Gastroesophageal sphincter (tissue), 4 donors: ENCODE measurements around the gene CDC42BPB. TPM values are rescaled to one million over a fixed set of nuclear protein-coding genes. Genes with fewer than 3 reads are reported as not detected.
"Not testable (repeated sequence)": the region's sequence is repeated elsewhere in the genome, so short reads cannot be mapped to it uniquely, and the experiment has no call there.

ENCODE experiments used
- ATAC-seq: fragments of 150-250 bp; one replicate; pipeline ENCODE4 v1.9.1; 2016; ENCODE audit warnings: mild to moderate bottlenecking, moderate library complexity
- H3K27ac ChIP-seq, 4 donors: fragments of 200-600 bp; sonication (generic) in 3 of 4; 1 replicate in 3 of 4; 2 replicates in 1 of 4; pipeline ENCODE4 v1.5.1; 2016 to 2019
- H3K27me3 ChIP-seq: fragments of 200-600 bp; sonication (generic); one replicate; pipeline ENCODE4 v1.5.1; 2019
- H3K36me3 ChIP-seq, 2 donors: fragments of 200-600 bp; sonication (generic); one replicate each; pipeline ENCODE4 v1.5.1; 2019; ENCODE audit warnings: control low read depth in 1 of 2
- H3K4me1 ChIP-seq, 3 donors: fragments of 200-600 bp; sonication (generic); 1 replicate in 2 of 3; 2 replicates in 1 of 3; pipeline ENCODE4 v1.5.1; 2016 to 2019; ENCODE audit warnings: control low read depth in 2 of 3
- H3K4me3 ChIP-seq, 2 donors: fragments of 200-600 bp; sonication (generic); one replicate each; pipeline ENCODE4 v1.5.1; 2019; ENCODE audit warnings: mild to moderate bottlenecking in 1 of 2, moderate library complexity in 1 of 2
- H3K9me3 ChIP-seq, 3 donors: fragments of 200-600 bp; sonication (generic); one replicate each; pipeline ENCODE4 v1.5.1; 2017 to 2019; ENCODE audit warnings: control low read depth in 2 of 3
- EP300 ChIP-seq: sonication (generic); formaldehyde crosslinking; IDR thresholded peaks from one replicate; pipeline ENCODE4 v1.6.1; 2017; ENCODE audit warnings: antibody characterized with exemption, mild to moderate bottlenecking
- POLR2A ChIP-seq, 2 donors: fragments of 450-650 bp; IDR thresholded peaks; one replicate each; pipeline ENCODE4 v1.6.1; 2017; ENCODE audit warnings: antibody characterized with exemption in 2 of 2, mild to moderate bottlenecking in 2 of 2, moderate library complexity in 1 of 2
- POLR2AphosphoS5 ChIP-seq: sonication (generic); formaldehyde crosslinking; IDR thresholded peaks from one replicate; pipeline ENCODE4 v1.6.1; 2017; ENCODE audit warnings: antibody characterized with exemption
- WGBS, 2 donors: methylation state at CpG; one replicate each; pipeline ENCODE4 v1.1.5; 2018; ENCODE audit warnings: low coverage in 1 of 2; 5-methylcytosine and 5-hydroxymethylcytosine counted together
- total RNA-seq, 4 donors: library from RNA; depleted of rRNA; stranded (reverse); fragments of >200 nt; gene quantifications; one replicate each; pipeline ENCODE4 v1.1.0, GENCODE V29; 2016
- TF ChIP-seq, protein P1 (sequence below), 4 experiments: fragments of 200-600 bp in 2 of 4; fragments of 450-650 bp in 2 of 4; sonication (generic) in 1 of 4; IDR thresholded peaks; one replicate each; pipeline ENCODE4 v1.5.1; 2017 to 2019; ENCODE audit warnings: antibody characterized with exemption in 4 of 4, mild to moderate bottlenecking in 2 of 4, moderate library complexity in 2 of 4

Gene CDC42BPB
- total RNA-seq, 4 donors from 2014 or later = 86.7 to 151 (median 97.3) TPM

DNA sequence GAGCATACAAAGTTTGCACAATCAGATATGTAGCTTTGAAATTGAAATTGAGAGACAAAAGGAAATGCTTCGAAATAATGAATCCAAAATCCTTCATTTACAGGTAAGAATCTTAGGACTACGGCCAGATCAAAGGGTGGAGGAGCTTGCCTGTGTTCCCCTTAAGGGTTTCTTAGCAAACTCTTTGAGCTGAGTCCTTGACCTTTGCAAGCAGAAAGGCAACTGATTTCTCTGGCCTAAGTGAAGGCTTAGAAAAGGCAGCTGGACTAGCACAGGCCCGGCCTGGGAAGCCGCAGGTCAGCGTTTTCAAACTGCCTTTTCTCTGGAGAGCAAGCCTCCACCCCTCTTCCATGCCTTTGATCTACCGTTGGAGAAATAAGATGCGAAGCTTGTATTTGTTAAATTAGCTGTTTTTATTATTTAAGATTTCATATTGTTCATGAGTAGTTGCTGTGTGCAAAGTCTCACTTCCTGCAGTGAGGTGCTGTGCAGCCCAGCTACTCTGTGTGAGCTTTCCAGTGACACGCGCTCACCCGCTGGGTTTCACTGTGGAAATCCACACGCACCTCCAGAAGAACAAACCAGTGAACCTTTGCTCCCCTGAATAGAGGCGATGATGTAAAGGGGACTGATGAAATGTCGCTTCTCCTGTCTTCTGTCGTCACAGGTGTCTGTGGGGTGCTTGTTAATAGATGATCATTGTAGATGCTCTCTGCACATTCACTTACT, 159.9 kb downstream of the CDC42BPB start:
- no peaks in the 10 kb centered on the region for H3K9me3 ChIP-seq
- TF ChIP-seq POLR2AphosphoS5 (no peak), EP300 (no peak), POLR2A (IDR thresholded peaks at IDR 0.05) (no peak)
- TF ChIP-seq, protein P1, sequence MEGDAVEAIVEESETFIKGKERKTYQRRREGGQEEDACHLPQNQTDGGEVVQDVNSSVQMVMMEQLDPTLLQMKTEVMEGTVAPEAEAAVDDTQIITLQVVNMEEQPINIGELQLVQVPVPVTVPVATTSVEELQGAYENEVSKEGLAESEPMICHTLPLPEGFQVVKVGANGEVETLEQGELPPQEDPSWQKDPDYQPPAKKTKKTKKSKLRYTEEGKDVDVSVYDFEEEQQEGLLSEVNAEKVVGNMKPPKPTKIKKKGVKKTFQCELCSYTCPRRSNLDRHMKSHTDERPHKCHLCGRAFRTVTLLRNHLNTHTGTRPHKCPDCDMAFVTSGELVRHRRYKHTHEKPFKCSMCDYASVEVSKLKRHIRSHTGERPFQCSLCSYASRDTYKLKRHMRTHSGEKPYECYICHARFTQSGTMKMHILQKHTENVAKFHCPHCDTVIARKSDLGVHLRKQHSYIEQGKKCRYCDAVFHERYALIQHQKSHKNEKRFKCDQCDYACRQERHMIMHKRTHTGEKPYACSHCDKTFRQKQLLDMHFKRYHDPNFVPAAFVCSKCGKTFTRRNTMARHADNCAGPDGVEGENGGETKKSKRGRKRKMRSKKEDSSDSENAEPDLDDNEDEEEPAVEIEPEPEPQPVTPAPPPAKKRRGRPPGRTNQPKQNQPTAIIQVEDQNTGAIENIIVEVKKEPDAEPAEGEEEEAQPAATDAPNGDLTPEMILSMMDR (IDR thresholded peaks at IDR 0.05) = no peak
- 87 to 95% methylated on average over 4 to 6 of the region's 14 CpGs for WGBS, 2 donors

DNA sequence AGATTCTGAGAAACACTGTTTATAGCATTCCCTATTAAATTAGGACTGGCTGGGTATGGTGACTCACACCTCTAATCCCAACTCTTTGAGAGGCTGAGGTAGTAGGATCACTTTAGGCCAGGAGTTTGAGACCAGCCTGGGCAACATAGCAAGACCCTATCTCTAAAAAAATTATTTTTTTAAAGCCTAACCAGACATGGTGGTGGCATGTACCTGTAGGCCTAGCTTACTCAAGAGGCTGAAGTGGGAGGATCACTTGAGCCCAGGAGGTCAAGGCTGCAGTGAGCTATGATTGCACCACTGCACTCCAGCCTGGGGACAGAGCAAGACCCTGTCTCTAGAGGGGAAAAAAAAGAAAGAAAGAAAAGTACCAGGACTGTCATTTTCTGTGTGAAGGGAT, 160.6 kb downstream of the CDC42BPB start:
- H3K27me3 ChIP-seq, H3K4me3 ChIP-seq, ATAC-seq, H3K27ac ChIP-seq, H3K9me3 ChIP-seq: not testable (repeated sequence)
- Histone ChIP-seq H3K4me1 (peaks cover 0 to 16% (median 14%) of the 10 kb centered on the region in 3 donors), H3K36me3 (peaks cover 0 to 41% of the 10 kb centered on the region in 2 donors)

More for the DNA sequence above, 159.9 kb downstream of the CDC42BPB start:
- Histone ChIP-seq H3K36me3 (peaks cover 0 to 46% of the 10 kb centered on the region in 2 donors), H3K27me3 (no peaks in the 10 kb centered on the region), H3K4me1 (peaks cover 0 to 16% (median 14%) of the 10 kb centered on the region in 3 donors), H3K4me3 (no peak overlapping the region), H3K27ac (no peak overlapping the region)
- ATAC-seq = no peak

DNA sequence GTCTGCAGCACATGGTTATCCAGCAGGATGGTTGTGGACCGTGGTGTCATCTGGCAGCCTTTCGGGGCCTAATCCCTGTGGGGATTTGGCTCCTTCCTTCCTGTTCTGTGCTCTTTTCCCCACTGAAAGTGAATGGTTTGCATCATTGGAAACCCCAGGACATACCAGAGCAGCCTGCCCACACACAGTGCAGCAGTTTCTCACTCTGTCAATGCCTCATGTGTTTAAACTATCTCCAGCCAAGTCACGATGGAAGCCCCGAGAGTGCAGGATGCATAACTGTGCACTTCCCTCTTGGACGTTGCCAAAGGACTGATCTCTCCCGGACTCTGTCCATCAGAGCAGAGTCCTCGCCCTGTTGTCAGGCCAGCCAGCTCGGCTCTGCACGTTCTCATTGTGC, 163.9 kb downstream of the CDC42BPB start:
- Histone ChIP-seq H3K27ac (peak overlapping the region; percentile 17 to 63 (median 42)), H3K27me3 (no peaks in the 10 kb centered on the region), H3K4me3 (no peak overlapping the region), H3K36me3 (peaks cover 0 to 33% of the 10 kb centered on the region in 2 donors), H3K9me3 (no peaks in the 10 kb centered on the region), H3K4me1 (peaks cover 0 to 16% (median 14%) of the 10 kb centered on the region in 3 donors)
- 18 to 27% methylated on average over 2 to 6 of the region's 9 CpGs for WGBS, 2 donors
- TF ChIP-seq, protein P1 (IDR thresholded peaks at IDR 0.05) = no peak
- TF ChIP-seq POLR2A (IDR thresholded peaks at IDR 0.05) = no peak
- TF ChIP-seq POLR2AphosphoS5 = peak; percentile 80
- no peak for TF ChIP-seq EP300
- peak; percentile 98 for ATAC-seq

DNA sequence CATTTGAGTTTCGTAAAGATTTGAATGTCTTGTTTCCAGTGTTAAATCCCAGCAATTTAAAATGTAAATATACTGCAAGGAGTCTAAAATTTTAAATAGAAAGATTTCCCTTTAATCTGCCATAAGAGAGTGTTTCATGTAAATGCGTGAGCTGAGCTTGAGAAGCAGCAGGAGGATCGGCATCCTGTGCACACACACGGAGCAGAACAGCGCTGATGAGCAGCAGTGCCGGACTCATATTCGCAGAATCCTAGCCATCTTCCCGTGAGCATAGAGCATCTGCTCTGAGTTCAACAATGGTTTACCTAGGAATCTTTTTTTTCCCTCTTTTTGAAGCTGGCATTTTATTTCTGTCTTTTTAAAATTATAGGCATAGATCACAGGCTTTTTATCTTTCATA, 164.7 kb downstream of the CDC42BPB start:
- Histone ChIP-seq H3K27ac (peak overlapping the region in 1 of 4 donors; percentile 60), H3K4me1 (peaks cover 0 to 16% (median 14%) of the 10 kb centered on the region in 3 donors), H3K9me3 (no peaks in the 10 kb centered on the region), H3K36me3 (peaks cover 0 to 33% of the 10 kb centered on the region in 2 donors), H3K27me3 (no peaks in the 10 kb centered on the region), H3K4me3 (no peak overlapping the region)
- TF ChIP-seq, protein P1 (IDR thresholded peaks at IDR 0.05) = no peak
- no peak for TF ChIP-seq EP300
- no peak for TF ChIP-seq POLR2A (IDR thresholded peaks at IDR 0.05)
- no peak for ATAC-seq
- 95 to 98% methylated on average over 6 to 8 of the region's 8 CpGs for WGBS, 2 donors

DNA sequence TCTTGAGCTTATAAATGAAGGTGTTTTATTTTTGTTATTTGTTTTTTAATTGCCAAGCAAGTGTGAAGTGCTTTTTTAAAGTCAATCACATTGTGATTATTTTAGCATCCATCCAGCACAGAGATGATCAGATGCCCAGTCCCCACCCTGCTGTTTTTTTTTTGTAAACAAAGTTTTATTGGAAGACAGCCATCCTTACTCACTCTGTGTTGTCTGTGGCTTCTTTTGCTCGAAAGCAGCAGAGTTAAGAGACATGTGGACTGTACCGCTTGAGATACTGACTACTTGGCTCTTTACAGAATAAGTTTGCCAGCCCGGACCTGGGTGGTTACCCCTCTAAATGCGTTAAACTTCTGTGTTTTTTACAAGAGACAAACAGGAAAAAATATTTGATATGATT, 165.8 kb downstream of the CDC42BPB start:
- no peaks in the 10 kb centered on the region for H3K9me3 ChIP-seq
- TF ChIP-seq, protein P1 (IDR thresholded peaks at IDR 0.05) = no peak
- TF ChIP-seq POLR2AphosphoS5 (no peak), EP300 (no peak), POLR2A (IDR thresholded peaks at IDR 0.05) (no peak)
- no peak for ATAC-seq
- WGBS, 2 donors = 72 to 79% methylated on average over 4 of the region's 4 CpGs
- H3K36me3 ChIP-seq = peaks cover 0 to 41% of the 10 kb centered on the region in 2 donors
- no peak overlapping the region for H3K27ac ChIP-seq
- no peaks in the 10 kb centered on the region for H3K27me3 ChIP-seq
- no peak overlapping the region for H3K4me3 ChIP-seq
- peaks cover 0 to 16% (median 14%) of the 10 kb centered on the region in 3 donors for H3K4me1 ChIP-seq
